Stimulated activated CD8-positive, alpha-beta memory T cell treated with anti-CD3 and anti-CD28 coated beads, Interleukin-12 subunit alpha, Interleukin-12 subunit beta, amount 100 ng/mL, for 24 hours (primary cell): ENCODE measurements around the gene FTL.

Source experiments
- DNase-seq: peaks from one replicate; pipeline ENCODE4 v3.0.0-alpha.2; 2020; ENCODE audit errors: extremely low read depth

The FTL gene

GRCh38 chr19:48945817-48946216, 19.3 kb upstream of the FTL start:
- no peak for DNase-seq

- no peak for DNase-seq
Measured at GRCh38 chr19:48946463-48947257, 18.4 kb upstream of the FTL start.

GRCh38 chr19:48947258-48947542, 17.9 kb upstream of the FTL start:
- DNase-seq, result no peak

- no peak for DNase-seq
Measured at GRCh38 chr19:48950159-48950558, 14.9 kb upstream of the FTL start.

GRCh38 chr19:48950830-48951519, 14.1 kb upstream of the FTL start:
- no peak for DNase-seq

GRCh38 chr19:48953141-48953540, 12.0 kb upstream of the FTL start:
- DNase-seq, result no peak

- DNase-seq, result no peak
Measured at GRCh38 chr19:48953990-48954594, 11.0 kb upstream of the FTL start.

- DNase-seq, result peak; percentile 90
Measured at GRCh38 chr19:48954595-48955307, 10.4 kb upstream of the FTL start, which contains the start of gene BAX. TSS of gene BAX (plus strand) at chr19:48954875. CDS start at chr19:48954929, 54 bp downstream.

GRCh38 chr19:48955308-48955958, 9.7 kb upstream of the FTL start:
- DNase-seq, result no peak

- DNase-seq, result no peak
Measured at GRCh38 chr19:48958006-48958405, 7.1 kb upstream of the FTL start.

- DNase-seq, result no peak
Measured at GRCh38 chr19:48959341-48960239, 5.5 kb upstream of the FTL start.

- no peak for DNase-seq
Measured at GRCh38 chr19:48961051-48961649, 4.0 kb upstream of the FTL start.

- DNase-seq, result no peak
Measured at GRCh38 chr19:48961673-48962028, 3.5 kb upstream of the FTL start.

GRCh38 chr19:48962029-48962848, 2.9 kb upstream of the FTL start:
- no peak for DNase-seq

- no peak for DNase-seq
Measured at GRCh38 chr19:48962849-48963165, 2.3 kb upstream of the FTL start.

- peak; percentile 51 for DNase-seq
Measured at GRCh38 chr19:48963371-48964204, 1.5 kb upstream of the FTL start.

- DNase-seq, result no peak
Measured at GRCh38 chr19:48964205-48965039, 687 bp upstream of the FTL start.
